ENCODE results near the gene FEZF1. TPM values are rescaled to one million over a fixed set of nuclear protein-coding genes. Genes with fewer than 3 reads are reported as not detected.

FEZF1 gene
- total RNA-seq, 2 experiments from 2014 or later, result not detected

DNA sequence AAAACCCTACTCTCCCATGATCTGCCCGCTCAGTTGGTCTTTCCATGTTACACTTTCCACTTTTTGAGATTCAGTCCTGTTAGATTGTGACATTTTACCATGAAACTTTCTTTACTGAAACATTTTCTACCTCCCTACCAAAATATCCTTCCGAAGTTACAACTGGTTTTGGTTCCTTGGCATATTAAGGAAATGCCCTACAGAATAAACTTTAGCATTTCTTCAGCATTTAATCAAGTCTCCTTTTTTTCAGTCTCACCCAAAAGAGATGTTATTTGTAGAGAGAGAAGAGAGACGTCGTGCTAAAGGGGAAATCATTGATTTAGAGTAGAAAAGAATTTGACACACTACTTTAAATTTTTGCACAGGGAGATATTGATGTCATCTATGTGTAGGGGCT is 9.7 kb upstream of the FEZF1 start:
- peaks cover 67% of the 10 kb centered on the region for H3K27me3 Mint-ChIP-seq
- H3K4me1 Mint-ChIP-seq, result no peaks in the 10 kb centered on the region
- no peaks in the 10 kb centered on the region for H3K9me3 Mint-ChIP-seq
- H3K27ac Mint-ChIP-seq, result no peak overlapping the region
- CTCF ChIA-PET, result no interaction called here
- no peak for DNase-seq
- POLR2A ChIA-PET, result no interaction called here
- peaks cover 7% of the 10 kb centered on the region for H3K36me3 Mint-ChIP-seq (ENCODE audit: low read depth)
- H3K4me3 Mint-ChIP-seq, result no peak overlapping the region

DNA sequence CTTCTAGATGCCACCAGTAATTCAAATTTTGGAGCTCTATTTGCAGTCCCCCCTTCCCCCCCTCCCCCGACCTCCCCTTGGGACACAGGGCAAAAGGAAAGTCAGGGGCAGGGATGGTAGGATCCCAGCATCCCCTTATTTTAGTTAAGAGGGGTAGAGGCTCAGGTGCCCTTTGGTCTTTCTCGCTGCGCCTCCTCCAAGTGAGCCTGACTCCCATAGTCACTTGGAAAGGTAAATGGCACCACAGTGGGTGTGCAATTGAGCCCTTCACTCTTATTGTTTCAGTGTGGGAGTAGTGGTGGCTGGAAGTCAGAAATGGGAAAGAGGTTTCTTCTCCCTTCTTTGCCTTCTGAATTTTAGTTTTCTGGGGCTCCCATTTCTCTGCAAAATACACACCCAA is 8.2 kb upstream of the FEZF1 start:
- peaks cover 71% of the 10 kb centered on the region for H3K27me3 Mint-ChIP-seq
- DNase-seq, result no peak
- POLR2A ChIA-PET, result no interaction called here
- CTCF ChIA-PET, result no interaction called here
- H3K36me3 Mint-ChIP-seq (ENCODE audit: low read depth), result peaks cover 7% of the 10 kb centered on the region
- no peaks in the 10 kb centered on the region for H3K4me1 Mint-ChIP-seq
- no peak overlapping the region for H3K27ac Mint-ChIP-seq
- no peak overlapping the region for H3K4me3 Mint-ChIP-seq
- H3K9me3 Mint-ChIP-seq, result no peaks in the 10 kb centered on the region

DNA sequence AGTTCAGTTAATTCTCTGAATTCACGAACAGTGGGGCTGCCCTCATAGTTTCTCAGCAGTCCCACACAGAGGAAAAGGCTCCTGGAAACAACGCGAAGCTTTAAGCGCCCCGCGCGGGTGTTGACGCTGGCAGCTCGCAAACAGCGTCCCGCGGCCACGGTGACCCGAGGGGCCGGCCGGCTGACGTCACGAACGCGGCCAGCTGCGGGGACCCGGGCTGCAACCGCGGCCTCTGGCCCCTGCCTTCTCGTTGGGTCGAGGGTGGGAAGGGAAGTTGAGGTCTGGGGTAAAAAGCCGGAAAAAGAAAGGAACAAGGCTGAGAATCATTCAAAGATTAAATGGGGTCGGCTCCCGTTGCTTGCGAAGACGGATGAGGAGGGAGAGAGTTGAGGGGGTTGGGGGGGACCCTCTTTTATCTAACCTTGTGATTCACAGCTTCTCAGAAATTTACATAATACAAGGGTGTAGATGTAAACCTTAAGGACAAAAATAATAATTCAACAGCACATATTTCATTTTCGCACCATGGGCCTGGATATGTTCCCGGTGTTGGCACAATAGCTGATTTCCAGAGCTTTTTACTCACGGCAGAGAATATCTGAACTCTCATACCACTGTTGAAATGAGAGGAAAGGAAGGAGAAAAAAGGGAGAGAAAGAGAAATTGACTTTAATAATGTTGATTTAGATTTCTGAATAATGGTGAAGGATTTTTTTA is 7.3 kb upstream of the FEZF1 start:
- no peak overlapping the region for H3K27ac Mint-ChIP-seq
- peaks cover 72% of the 10 kb centered on the region for H3K27me3 Mint-ChIP-seq
- POLR2A ChIA-PET, result no interaction called here
- H3K9me3 Mint-ChIP-seq, result no peaks in the 10 kb centered on the region
- no peaks in the 10 kb centered on the region for H3K4me1 Mint-ChIP-seq
- CTCF ChIA-PET, result interaction anchor here (0.6 kb wide), 1 partner anchor 169 kb away, joined by 4 read pairs; no protein-coding TSS in a partner anchor
- no peak for DNase-seq
- peaks cover 7% of the 10 kb centered on the region for H3K36me3 Mint-ChIP-seq (ENCODE audit: low read depth)
- H3K4me3 Mint-ChIP-seq, result no peak overlapping the region

DNA sequence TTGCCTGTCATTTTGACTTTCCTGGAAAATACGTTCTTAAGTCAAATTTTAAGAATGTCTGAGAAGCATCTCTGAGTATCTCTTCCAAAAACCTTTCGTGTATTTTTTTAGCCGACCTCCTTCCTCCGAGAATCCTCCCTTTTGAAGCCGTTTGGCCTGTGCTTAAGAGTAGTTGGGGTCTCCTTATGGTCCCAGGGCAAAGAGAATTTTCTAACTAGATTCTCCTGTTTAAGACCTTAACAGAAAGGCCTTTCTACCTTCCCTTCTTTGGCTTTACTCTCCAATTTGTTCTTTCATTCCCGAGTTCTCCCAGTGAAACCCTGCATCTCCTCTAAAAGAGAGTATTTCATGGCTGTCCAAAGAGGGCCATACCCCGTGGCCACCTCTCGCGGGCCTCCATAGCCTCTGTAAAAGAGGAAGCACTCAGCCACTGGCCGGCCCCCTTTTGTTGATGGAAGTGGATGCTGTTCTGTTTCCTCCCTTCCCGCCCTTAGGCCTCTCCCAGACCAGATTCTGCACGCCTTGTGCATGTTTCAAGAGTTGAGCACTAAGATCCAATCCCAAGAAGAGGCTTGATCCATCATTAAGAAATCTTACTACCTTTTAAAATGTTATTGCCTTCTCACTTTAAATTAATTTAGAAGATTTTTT is 6.6 kb upstream of the FEZF1 start:
- no peak for DNase-seq
- no peaks in the 10 kb centered on the region for H3K9me3 Mint-ChIP-seq
- CTCF ChIA-PET, result interaction anchor here (0.6 kb wide), 1 partner anchor 168 kb away, joined by 4 read pairs; no protein-coding TSS in a partner anchor
- peaks cover 73% of the 10 kb centered on the region for H3K27me3 Mint-ChIP-seq
- POLR2A ChIA-PET, result no interaction called here
- H3K4me3 Mint-ChIP-seq, result no peak overlapping the region
- peaks cover 7% of the 10 kb centered on the region for H3K36me3 Mint-ChIP-seq (ENCODE audit: low read depth)
- H3K4me1 Mint-ChIP-seq, result no peaks in the 10 kb centered on the region
- no peak overlapping the region for H3K27ac Mint-ChIP-seq

DNA sequence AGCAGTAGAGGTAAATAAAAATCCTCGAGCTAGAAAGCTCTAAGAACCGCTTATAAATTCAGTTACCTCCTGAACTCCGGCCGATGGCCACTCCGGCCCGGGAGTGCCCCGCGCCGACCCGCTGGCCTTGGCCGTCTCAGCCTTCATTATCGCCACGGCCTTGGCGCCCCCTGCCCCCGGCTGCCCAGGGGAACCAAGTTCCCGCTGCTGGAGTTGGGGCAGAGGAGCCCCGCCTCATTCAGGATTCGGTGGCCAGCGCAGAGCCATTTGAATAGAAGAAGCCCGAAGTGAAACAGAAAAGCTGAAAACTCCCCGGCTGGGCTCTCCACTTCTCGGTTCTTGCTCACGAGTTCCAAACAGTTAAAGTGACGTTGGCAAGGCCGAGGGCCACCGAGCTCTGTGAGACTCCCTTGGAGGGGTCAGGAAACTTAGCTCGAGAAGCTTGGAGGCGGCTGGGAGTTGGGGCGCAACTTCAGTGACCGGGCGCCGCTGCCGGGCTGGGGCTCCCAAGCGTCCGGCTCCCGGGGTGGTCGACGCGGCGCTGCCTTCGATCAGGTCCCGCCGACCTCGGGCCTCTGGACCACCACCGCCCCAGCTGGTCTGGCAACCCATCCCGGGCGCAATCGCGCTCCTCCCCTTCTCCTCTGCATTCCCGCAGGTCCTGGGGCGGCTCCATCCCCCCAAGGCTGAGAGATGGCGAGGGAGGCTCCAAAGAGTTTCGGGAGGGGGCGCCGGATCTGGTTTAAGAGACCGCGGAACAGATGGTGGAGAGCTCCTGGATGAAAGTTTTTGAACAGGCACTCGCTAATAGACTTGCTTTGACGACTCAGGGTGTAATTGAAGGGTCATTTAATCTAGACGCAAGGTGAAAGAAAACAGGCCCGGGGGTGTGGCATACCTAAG is 5.8 kb upstream of the FEZF1 start:
- no peaks in the 10 kb centered on the region for H3K4me1 Mint-ChIP-seq
- H3K27ac Mint-ChIP-seq, result no peak overlapping the region
- no peak overlapping the region for H3K4me3 Mint-ChIP-seq
- H3K36me3 Mint-ChIP-seq (ENCODE audit: low read depth), result peaks cover 7% of the 10 kb centered on the region
- DNase-seq, result no peak
- ChIA-PET CTCF (no interaction called here), POLR2A (no interaction called here)
- no peaks in the 10 kb centered on the region for H3K9me3 Mint-ChIP-seq
- peaks cover 73% of the 10 kb centered on the region for H3K27me3 Mint-ChIP-seq

GRCh38 chr7:122309421-122309820 is 4.9 kb upstream of the FEZF1 start:
- Mint-ChIP-seq H3K36me3 (ENCODE audit: low read depth) (peaks cover 7% of the 10 kb centered on the region), H3K4me1 (no peaks in the 10 kb centered on the region), H3K4me3 (no peak overlapping the region), H3K27me3 (peaks cover 74% of the 10 kb centered on the region), H3K9me3 (no peaks in the 10 kb centered on the region), H3K27ac (no peak overlapping the region)
- CTCF ChIA-PET, result no interaction called here
- DNase-seq, result no peak
- POLR2A ChIA-PET, result no interaction called here

DNA sequence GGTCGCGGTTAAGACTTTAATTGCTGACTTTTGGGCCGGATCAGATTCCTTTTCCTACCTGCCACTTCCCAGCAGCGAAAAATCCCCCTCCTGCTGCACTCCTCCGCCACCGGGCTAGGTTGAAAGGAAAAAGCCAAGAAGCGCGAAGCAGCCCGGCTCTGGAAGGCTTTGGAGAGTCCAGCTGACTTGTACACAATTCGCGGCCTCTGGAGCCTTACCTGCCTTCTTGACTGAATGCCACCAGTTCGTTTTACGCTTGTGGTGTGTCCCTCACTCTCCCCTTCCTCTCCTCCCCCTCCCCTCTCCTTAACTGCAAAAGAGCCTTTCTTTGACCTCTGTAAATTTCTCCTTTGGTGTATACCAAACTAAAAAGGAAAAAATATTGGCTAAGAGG is 2.7 kb upstream of the FEZF1 start:
- CTCF ChIA-PET, result no interaction called here
- no peak overlapping the region for H3K27ac Mint-ChIP-seq
- no peak overlapping the region for H3K4me3 Mint-ChIP-seq
- H3K9me3 Mint-ChIP-seq, result no peaks in the 10 kb centered on the region
- POLR2A ChIA-PET, result no interaction called here
- no peaks in the 10 kb centered on the region for H3K4me1 Mint-ChIP-seq
- DNase-seq, result no peak
- H3K36me3 Mint-ChIP-seq (ENCODE audit: low read depth), result peaks cover 9% of the 10 kb centered on the region
- H3K27me3 Mint-ChIP-seq, result peaks cover 78% of the 10 kb centered on the region

GRCh38 chr7:122306320-122307227 is 2.0 kb upstream of the FEZF1 start:
- Mint-ChIP-seq H3K4me1 (no peaks in the 10 kb centered on the region), H3K9me3 (no peaks in the 10 kb centered on the region), H3K36me3 (ENCODE audit: low read depth) (peaks cover 9% of the 10 kb centered on the region), H3K27ac (no peak overlapping the region), H3K27me3 (peaks cover 78% of the 10 kb centered on the region), H3K4me3 (no peak overlapping the region)
- ChIA-PET POLR2A (no interaction called here), CTCF (no interaction called here)
- DNase-seq, result no peak

- Mint-ChIP-seq H3K27me3 (peaks cover 79% of the 10 kb centered on the region), H3K9me3 (no peaks in the 10 kb centered on the region), H3K4me1 (no peaks in the 10 kb centered on the region), H3K4me3 (no peak overlapping the region), H3K36me3 (ENCODE audit: low read depth) (peaks cover 3% of the 10 kb centered on the region), H3K27ac (no peak overlapping the region)
- no peak for DNase-seq
- ChIA-PET POLR2A (no interaction called here), CTCF (no interaction called here)
These were observed 1.1 kb upstream of the FEZF1 start for GRCh38 chr7:122305475-122306319.

- POLR2A ChIA-PET, result no interaction called here
- DNase-seq, result no peak
- H3K4me1 Mint-ChIP-seq, result no peaks in the 10 kb centered on the region
These were observed 459 bp upstream of the FEZF1 start for GRCh38 chr7:122304996-122305421.

DNA sequence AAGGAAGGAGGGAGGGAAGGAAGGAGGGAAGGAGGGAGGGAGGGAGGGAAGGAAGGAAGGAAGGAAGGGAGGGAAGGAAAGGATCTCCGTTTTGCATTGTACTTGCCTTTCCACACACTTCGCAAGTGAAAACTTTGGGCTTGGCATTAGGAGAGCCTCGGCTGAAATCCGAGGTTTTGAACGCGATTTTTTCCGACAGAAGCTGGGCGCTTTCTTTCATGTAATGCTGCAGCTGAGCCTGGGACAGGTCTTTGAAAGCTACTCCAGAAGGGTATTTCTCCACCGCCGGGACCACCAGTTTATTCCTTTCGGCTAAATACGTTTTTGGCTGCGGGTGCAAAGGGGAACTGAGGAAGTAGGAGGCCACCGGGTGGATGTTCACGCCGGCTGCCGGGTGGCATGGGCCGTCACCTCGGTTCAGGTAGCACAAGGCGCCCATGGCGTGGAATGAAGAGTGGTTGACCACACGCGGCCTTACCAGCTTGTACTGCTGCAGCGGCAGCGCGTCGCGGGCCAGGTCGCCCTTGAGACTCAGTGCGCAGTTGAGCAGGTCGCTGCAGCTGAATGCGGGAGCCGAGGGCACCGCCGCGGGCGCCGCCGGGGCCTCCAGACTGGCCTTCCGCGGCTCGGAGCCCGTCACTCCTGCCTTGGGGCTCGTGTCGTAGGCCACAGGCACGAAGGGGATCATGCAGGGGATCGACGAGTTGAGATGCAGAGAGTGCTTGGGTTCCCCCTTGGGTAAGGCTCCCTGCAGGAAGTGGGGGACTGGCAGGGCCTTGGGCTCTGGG is 825 bp downstream of the FEZF1 start:
- POLR2A ChIA-PET, result no interaction called here
- peaks cover 5% of the 10 kb centered on the region for H3K36me3 Mint-ChIP-seq (ENCODE audit: low read depth)
- no peaks in the 10 kb centered on the region for H3K4me1 Mint-ChIP-seq
- no peak for DNase-seq
- H3K4me3 Mint-ChIP-seq, result no peak overlapping the region
- peaks cover 82% of the 10 kb centered on the region for H3K27me3 Mint-ChIP-seq
- CTCF ChIA-PET, result no interaction called here
- H3K9me3 Mint-ChIP-seq, result no peaks in the 10 kb centered on the region
- no peak overlapping the region for H3K27ac Mint-ChIP-seq

More at GRCh38 chr7:122304996-122305421, 459 bp upstream of the FEZF1 start:
- H3K4me3 Mint-ChIP-seq, result no peak overlapping the region
- CTCF ChIA-PET, result no interaction called here
- peaks cover 5% of the 10 kb centered on the region for H3K36me3 Mint-ChIP-seq (ENCODE audit: low read depth)
- peaks cover 83% of the 10 kb centered on the region for H3K27me3 Mint-ChIP-seq
- H3K27ac Mint-ChIP-seq, result no peak overlapping the region
- H3K9me3 Mint-ChIP-seq, result no peaks in the 10 kb centered on the region
